Erythroblast (primary cell): ENCODE data around the gene GLIPR1L2.

ENCODE experiments used
- GATA1 ChIP-seq: IDR thresholded peaks from 2 replicates; pipeline ENCODE4 v1.6.1; 2011; ENCODE audit warnings: low read depth, mild to moderate bottlenecking, control low read depth, low read length, moderate library complexity
- POLR2A ChIP-seq: IDR thresholded peaks from 2 replicates; pipeline ENCODE4 v1.6.1; 2011; ENCODE audit warnings: mild to moderate bottlenecking, low read length

GRCh38 chr12:75341873-75342272, 49.0 kb upstream of the GLIPR1L2 start:
- TF ChIP-seq POLR2A: no peak
- no peak for TF ChIP-seq GATA1
